Retinal pigment epithelial cell (primary cell): Measurements from ENCODE around the gene ATG16L1.

Experiments
- DNase-seq: peaks from one replicate; pipeline ENCODE4 v3.0.0-alpha.2; 2010; ENCODE audit warnings: low read depth
- H3K4me3 ChIP-seq: 2 replicates; pipeline ENCODE4 v1.5.1; 2011; ENCODE audit warnings: mild to moderate bottlenecking, low read length, control low read depth, moderate library complexity
- CTCF ChIP-seq: conservative IDR thresholded peaks from 2 replicates; pipeline ENCODE4 v1.5.1; 2011; ENCODE audit warnings: low read depth, low read length, control low read depth, inconsistent platforms

ATG16L1 gene

GRCh38 chr2:233247744-233248143 lies 3.7 kb upstream of the ATG16L1 start:
- H3K4me3 ChIP-seq = no peak overlapping the region
- no peak for TF ChIP-seq CTCF
- no peak for DNase-seq

- DNase-seq = no peak
- no peak for TF ChIP-seq CTCF
- no peak overlapping the region for H3K4me3 ChIP-seq
These were observed 2.5 kb upstream of the ATG16L1 start for GRCh38 chr2:233248999-233249398.

GRCh38 chr2:233250568-233250967 lies 905 bp upstream of the ATG16L1 start:
- DNase-seq = no peak
- no peak overlapping the region for H3K4me3 ChIP-seq
- no peak for TF ChIP-seq CTCF

- no peak for TF ChIP-seq CTCF
- no peak for DNase-seq
- H3K4me3 ChIP-seq = no peak overlapping the region
These were observed 528 bp upstream of the ATG16L1 start for GRCh38 chr2:233250985-233251305.

- peak overlapping the region; percentile 96 for H3K4me3 ChIP-seq
- TF ChIP-seq CTCF = no peak
- no peak for DNase-seq
These were observed 754 bp downstream of the ATG16L1 start for GRCh38 chr2:233252227-233252626.

GRCh38 chr2:233255151-233255550 lies 3.7 kb downstream of the ATG16L1 start:
- TF ChIP-seq CTCF = no peak
- no peak for DNase-seq
- H3K4me3 ChIP-seq = no peak overlapping the region

GRCh38 chr2:233256048-233256447 lies 4.6 kb downstream of the ATG16L1 start:
- TF ChIP-seq CTCF = no peak
- no peak for DNase-seq
- no peak overlapping the region for H3K4me3 ChIP-seq
